ENCODE data around the gene CACNG1.

GRCh38 chr17:67056746-67057490 is 12.6 kb downstream of the CACNG1 start:
- no peak for TF ChIP-seq POLR2A (IDR thresholded peaks at IDR 0.05; ENCODE audit: low read length)
- no peak for TF ChIP-seq GATA1 (IDR thresholded peaks at IDR 0.05; ENCODE audit: low read depth, low read length)

Measured in erythroblast (primary cell).